Suprapubic skin (tissue), 4 donors: ENCODE results near the gene KREMEN2. TPM values are rescaled to one million over a fixed set of nuclear protein-coding genes. Genes with fewer than 3 reads are reported as not detected.

Experiments used
- DNase-seq, 2 donors: peaks; one replicate each; pipeline ENCODE4 v3.0.0-alpha.2; 2019; ENCODE audit warnings: low spot score in 2 of 2
- H3K27ac ChIP-seq: fragments of 200-600 bp; sonication (generic); one replicate; pipeline ENCODE4 v1.5.1; 2019
- H3K27me3 ChIP-seq: fragments of 200-600 bp; sonication (generic); one replicate; pipeline ENCODE4 v1.5.1; 2019
- H3K36me3 ChIP-seq: fragments of 200-600 bp; sonication (generic); one replicate; pipeline ENCODE4 v1.5.1; 2019
- H3K4me1 ChIP-seq: fragments of 200-600 bp; sonication (generic); one replicate; pipeline ENCODE4 v1.5.1; 2019
- H3K4me3 ChIP-seq: fragments of 200-600 bp; sonication (generic); one replicate; pipeline ENCODE4 v1.5.1; 2019; ENCODE audit warnings: mild to moderate bottlenecking
- H3K9me3 ChIP-seq: fragments of 200-600 bp; sonication (generic); one replicate; pipeline ENCODE4 v1.5.1; 2019
- CTCF ChIP-seq, 2 donors: fragments of 200-600 bp in 1 of 2; fragments of 450-650 bp in 1 of 2; sonication (generic) in 1 of 2; IDR thresholded peaks; one replicate each; pipeline ENCODE4 v1.5.1; 2016 to 2019; ENCODE audit warnings: antibody characterized with exemption in 2 of 2, mild to moderate bottlenecking in 1 of 2, moderate library complexity in 1 of 2
- EP300 ChIP-seq: sonication (generic); formaldehyde crosslinking; IDR thresholded peaks from one replicate; pipeline ENCODE4 v1.6.1; 2017; ENCODE audit warnings: antibody characterized with exemption
- POLR2A ChIP-seq, 2 donors: fragments of 450-650 bp; IDR thresholded peaks; one replicate each; pipeline ENCODE4 v1.6.1; 2017; ENCODE audit warnings: antibody characterized with exemption in 2 of 2, mild to moderate bottlenecking in 2 of 2, moderate library complexity in 2 of 2
- POLR2AphosphoS5 ChIP-seq, 3 donors: sonication (generic); formaldehyde crosslinking; IDR thresholded peaks; one replicate each; pipeline ENCODE4 v1.6.1; 2017; ENCODE audit warnings: antibody characterized with exemption in 3 of 3
- WGBS: methylation state at CpG from one replicate; pipeline ENCODE4 v1.1.5; 2018; 5-methylcytosine and 5-hydroxymethylcytosine counted together
- total RNA-seq, 4 donors: library from RNA; depleted of rRNA; stranded (reverse); fragments of >200 nt; gene quantifications; one replicate each; pipeline ENCODE4 v1.1.0, GENCODE V29; 2016

Gene KREMEN2
- total RNA-seq, 4 donors from 2014 or later = 1.0 to 4.2 (median 3.9) TPM

- Histone ChIP-seq H3K27ac (no peak overlapping the region), H3K4me1 (peaks cover 86% of the 10 kb centered on the region), H3K36me3 (no peaks in the 10 kb centered on the region), H3K4me3 (peak overlapping the region; percentile 36), H3K9me3 (no peaks in the 10 kb centered on the region), H3K27me3 (peaks cover 62% of the 10 kb centered on the region)
- TF ChIP-seq POLR2A (IDR thresholded peaks at IDR 0.05) = no peak
- peak in 1 of 2 donors; percentile 11 for TF ChIP-seq CTCF (IDR thresholded peaks at IDR 0.05)
- no peak for DNase-seq
- WGBS = 9% methylated on average over 9 of the region's 46 CpGs
Observed at GRCh38 chr16:2966808-2967191, 2.7 kb downstream of the KREMEN2 start.

- peaks cover 82% of the 10 kb centered on the region for H3K4me1 ChIP-seq
- no peak for TF ChIP-seq EP300
- H3K36me3 ChIP-seq = no peaks in the 10 kb centered on the region
- no CpG with 5 or more reads among the region's 51 CpGs for WGBS
- H3K27ac ChIP-seq = no peak overlapping the region
- DNase-seq = no peak
- no peaks in the 10 kb centered on the region for H3K9me3 ChIP-seq
- H3K27me3 ChIP-seq = peaks cover 58% of the 10 kb centered on the region
- peak overlapping the region; percentile 36 for H3K4me3 ChIP-seq
Observed at GRCh38 chr16:2967211-2967631, 3.1 kb downstream of the KREMEN2 start.

- Histone ChIP-seq H3K36me3 (no peaks in the 10 kb centered on the region), H3K27ac (no peak overlapping the region), H3K9me3 (no peaks in the 10 kb centered on the region), H3K4me3 (peak overlapping the region; percentile 87), H3K4me1 (peaks cover 78% of the 10 kb centered on the region), H3K27me3 (peaks cover 53% of the 10 kb centered on the region)
- DNase-seq = no peak
- TF ChIP-seq POLR2AphosphoS5 (IDR thresholded peaks at IDR 0.05) (no peak), POLR2A (IDR thresholded peaks at IDR 0.05) (no peak), EP300 (no peak), CTCF (IDR thresholded peaks at IDR 0.05) (no peak)
- 53% methylated on average over 6 of the region's 33 CpGs for WGBS
Observed at GRCh38 chr16:2967721-2968161, 3.7 kb downstream of the KREMEN2 start.

GRCh38 chr16:2968368-2968737 is 4.3 kb downstream of the KREMEN2 start:
- Histone ChIP-seq H3K9me3 (no peaks in the 10 kb centered on the region), H3K27ac (peak overlapping the region; percentile 16), H3K27me3 (peaks cover 47% of the 10 kb centered on the region), H3K4me3 (peak overlapping the region; percentile 87), H3K36me3 (no peaks in the 10 kb centered on the region), H3K4me1 (peaks cover 71% of the 10 kb centered on the region)
- no peak for DNase-seq
- TF ChIP-seq POLR2AphosphoS5 (IDR thresholded peaks at IDR 0.05) (no peak), EP300 (no peak), POLR2A (IDR thresholded peaks at IDR 0.05) (no peak), CTCF (IDR thresholded peaks at IDR 0.05) (no peak)
- WGBS = 14% methylated on average over 14 of the region's 18 CpGs

- H3K4me1 ChIP-seq = peaks cover 66% of the 10 kb centered on the region
Observed at GRCh38 chr16:2968738-2969544, 4.9 kb downstream of the KREMEN2 start, which contains the start of gene PAQR4. TSS of gene PAQR4 (plus strand) at chr16:2969348. CDS start at chr16:2969675, 327 bp downstream.

More at GRCh38 chr16:2968738-2969544, 4.9 kb downstream of the KREMEN2 start, which contains the start of gene PAQR4:
- H3K27me3 ChIP-seq = peaks cover 41% of the 10 kb centered on the region
- WGBS = 0% methylated on average over 13 of the region's 98 CpGs
- peak within 1 kb of the TSS; percentile 49 for H3K27ac ChIP-seq
- H3K4me3 ChIP-seq = peak within 1 kb of the TSS; percentile 87
- H3K36me3 ChIP-seq = no peaks in the 10 kb centered on the region
- H3K9me3 ChIP-seq = no peaks in the 10 kb centered on the region
- peak; percentile 83 to 89 for DNase-seq
- TF ChIP-seq POLR2A (IDR thresholded peaks at IDR 0.05) = no peak
- no peak for TF ChIP-seq POLR2AphosphoS5 (IDR thresholded peaks at IDR 0.05)
- TF ChIP-seq CTCF (IDR thresholded peaks at IDR 0.05) = no peak
- no peak for TF ChIP-seq EP300
